GM20431 (cell line): ENCODE data around the gene CAP2.

Experiments
- in situ Hi-C: fragments of 300-500 bp; cut with MseI, MboI; formaldehyde crosslinking; loops from one replicate; pipeline ENCODE4 v1.15.0; 2020; ENCODE audit warnings: low sequenced_read_pairs; ENCODE audit not compliant: unreplicated experiment

The CAP2 gene

GRCh38 chr6:17469006-17469832 is 75.8 kb downstream of the CAP2 start:
- in situ Hi-C loops = no loop called here

- in situ Hi-C loops = no loop called here
Observed at GRCh38 chr6:17470202-17470937, 77.0 kb downstream of the CAP2 start.

GRCh38 chr6:17470938-17471327 is 77.5 kb downstream of the CAP2 start:
- in situ Hi-C loops = no loop called here

GRCh38 chr6:17472653-17473183 is 79.3 kb downstream of the CAP2 start:
- in situ Hi-C loops = no loop called here

- in situ Hi-C loops = no loop called here
Observed at GRCh38 chr6:17473554-17473953, 80.2 kb downstream of the CAP2 start.

- in situ Hi-C loops = no loop called here
Observed at GRCh38 chr6:17474289-17474688, 80.9 kb downstream of the CAP2 start.

- in situ Hi-C loops = no loop called here
Observed at GRCh38 chr6:17475606-17476244, 82.3 kb downstream of the CAP2 start.

- in situ Hi-C loops = no loop called here
Observed at GRCh38 chr6:17476511-17476910, 83.1 kb downstream of the CAP2 start.

- in situ Hi-C loops = no loop called here
Observed at GRCh38 chr6:17477356-17477755, 84.0 kb downstream of the CAP2 start.

GRCh38 chr6:17478223-17478907 is 85.0 kb downstream of the CAP2 start:
- in situ Hi-C loops = no loop called here

GRCh38 chr6:17478946-17479345 is 85.6 kb downstream of the CAP2 start:
- in situ Hi-C loops = no loop called here

GRCh38 chr6:17480476-17480875 is 87.1 kb downstream of the CAP2 start:
- in situ Hi-C loops = no loop called here

- in situ Hi-C loops = no loop called here
Observed at GRCh38 chr6:17482711-17483110, 89.3 kb downstream of the CAP2 start.

GRCh38 chr6:17483391-17484016 is 90.1 kb downstream of the CAP2 start:
- in situ Hi-C loops = no loop called here

GRCh38 chr6:17484201-17484849 is 90.9 kb downstream of the CAP2 start:
- in situ Hi-C loops = no loop called here

GRCh38 chr6:17485181-17485580 is 91.8 kb downstream of the CAP2 start:
- in situ Hi-C loops = no loop called here

- in situ Hi-C loops = no loop called here
Observed at GRCh38 chr6:17485946-17486345, 92.6 kb downstream of the CAP2 start.

GRCh38 chr6:17486680-17487079 is 93.3 kb downstream of the CAP2 start:
- in situ Hi-C loops = no loop called here

GRCh38 chr6:17490724-17491123 is 97.3 kb downstream of the CAP2 start:
- in situ Hi-C loops = no loop called here
